Nucleus accumbens (tissue), 56 donors: Measurements from ENCODE around the gene LYAR.

Experiments
- DNase-seq, 56 donors: peaks; one replicate each; lab custom pipeline; 2025; lab: John Stamatoyannopoulos, UW

The LYAR gene

GRCh38 chr4:4317496-4318232 is 27.7 kb upstream of the LYAR start:
- no peak for DNase-seq

GRCh38 chr4:4316150-4316495 is 26.2 kb upstream of the LYAR start:
- DNase-seq, result no peak

GRCh38 chr4:4315461-4316149 is 25.7 kb upstream of the LYAR start:
- no peak for DNase-seq

DNA sequence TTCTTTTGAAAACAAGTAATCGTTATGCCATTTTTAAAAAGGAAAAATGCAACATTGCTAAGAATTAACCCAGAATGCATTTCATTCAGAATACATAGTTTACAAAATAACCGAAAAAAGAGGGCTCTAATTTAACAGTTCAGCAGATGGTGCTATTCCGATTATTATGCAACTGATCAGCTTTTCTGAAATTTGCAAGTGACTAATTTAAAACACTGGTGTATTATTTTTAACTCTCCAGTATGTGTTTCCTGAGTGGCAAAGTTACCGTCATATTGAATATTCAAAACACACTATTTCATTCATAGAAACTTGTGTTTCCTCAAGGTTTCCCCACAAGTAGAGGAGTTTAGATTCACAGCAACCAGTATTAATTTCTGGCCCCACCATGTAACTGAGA is 21.2 kb upstream of the LYAR start:
- no peak for DNase-seq

GRCh38 chr4:4308800-4309441 is 19.0 kb upstream of the LYAR start:
- no peak for DNase-seq

GRCh38 chr4:4306920-4307319 is 17.0 kb upstream of the LYAR start:
- DNase-seq, result no peak

DNA sequence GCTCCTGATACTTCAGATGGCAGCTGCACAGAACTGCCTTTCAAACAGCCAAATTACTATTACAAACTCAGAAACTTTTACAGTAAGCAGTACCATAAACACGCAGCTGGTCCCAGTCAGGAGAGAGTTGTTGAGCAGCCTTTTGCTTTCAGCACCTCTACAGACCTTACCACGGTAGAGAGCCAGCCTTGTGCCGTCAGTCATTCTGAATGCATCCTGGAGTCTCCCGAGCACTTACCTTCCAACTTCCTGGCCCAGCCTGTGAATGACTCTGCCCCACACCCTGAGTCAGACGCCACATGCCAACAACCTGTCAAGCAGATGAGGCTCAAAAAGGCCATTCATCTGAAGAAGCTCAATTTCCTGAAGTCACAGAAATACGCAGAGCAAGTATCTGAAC is 12.5 kb upstream of the LYAR start:
- no peak for DNase-seq

DNA sequence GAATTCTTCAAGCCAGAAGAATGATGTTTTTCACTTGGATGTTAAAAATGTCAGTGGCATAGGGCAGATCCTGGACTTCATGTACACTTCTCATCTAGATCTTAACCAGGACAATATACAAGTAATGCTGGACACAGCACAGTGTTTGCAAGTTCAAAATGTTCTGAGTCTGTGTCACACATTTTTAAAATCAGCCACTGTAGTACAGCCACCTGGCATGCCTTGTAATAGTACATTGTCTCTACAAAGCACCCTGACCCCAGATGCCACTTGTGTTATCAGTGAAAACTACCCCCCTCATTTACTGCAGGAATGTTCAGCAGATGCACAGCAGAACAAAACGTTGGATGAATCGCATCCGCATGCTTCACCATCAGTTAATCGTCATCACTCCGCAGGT is 12.0 kb upstream of the LYAR start:
- DNase-seq, result no peak

DNA sequence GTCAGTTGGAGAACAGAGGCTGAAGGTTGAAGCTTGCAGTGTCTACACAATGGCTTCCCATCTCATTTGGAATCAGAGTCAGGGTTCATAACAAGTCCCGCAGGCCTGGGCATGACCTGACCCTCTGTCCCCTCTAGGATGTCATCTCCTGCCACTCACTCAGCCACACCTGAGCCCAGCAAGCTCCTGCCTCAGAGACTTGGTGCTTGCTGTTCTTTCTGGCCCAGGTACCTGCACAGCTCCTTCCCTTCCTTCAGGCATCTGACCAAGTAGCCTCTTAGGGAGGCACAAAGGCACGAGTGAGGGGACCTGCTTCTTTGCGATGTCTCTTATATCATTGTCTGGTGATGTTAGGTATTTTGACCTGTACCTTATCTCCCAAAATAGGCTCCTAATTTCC is 9.1 kb upstream of the LYAR start:
- no peak for DNase-seq

DNA sequence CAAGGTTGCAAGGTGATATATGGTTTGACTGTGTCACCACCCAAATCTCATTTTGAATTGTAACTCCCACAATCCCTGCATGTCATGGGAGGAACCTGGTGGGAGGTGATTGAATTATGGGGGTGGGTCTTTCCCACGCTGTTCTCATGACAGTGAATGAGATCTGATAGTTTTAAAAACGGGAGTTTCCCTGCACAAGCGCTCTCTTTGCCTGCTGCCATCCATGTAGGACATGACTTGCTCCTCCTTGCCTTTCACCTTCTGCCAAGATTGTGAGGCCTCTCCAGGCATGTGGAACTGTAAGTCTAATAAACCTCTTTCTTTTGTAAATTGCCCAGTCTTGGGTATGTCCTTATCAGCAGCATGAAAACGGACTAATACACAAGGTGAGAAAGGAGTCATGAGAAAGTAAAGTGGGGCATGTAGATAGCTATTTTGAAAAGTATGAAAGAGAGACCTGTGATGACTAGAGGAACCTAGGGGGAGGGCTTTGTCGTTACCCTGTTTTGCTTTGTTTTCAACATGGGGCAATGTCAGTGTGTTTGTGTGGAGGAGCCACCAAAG is 6.4 kb upstream of the LYAR start:
- no peak for DNase-seq

DNA sequence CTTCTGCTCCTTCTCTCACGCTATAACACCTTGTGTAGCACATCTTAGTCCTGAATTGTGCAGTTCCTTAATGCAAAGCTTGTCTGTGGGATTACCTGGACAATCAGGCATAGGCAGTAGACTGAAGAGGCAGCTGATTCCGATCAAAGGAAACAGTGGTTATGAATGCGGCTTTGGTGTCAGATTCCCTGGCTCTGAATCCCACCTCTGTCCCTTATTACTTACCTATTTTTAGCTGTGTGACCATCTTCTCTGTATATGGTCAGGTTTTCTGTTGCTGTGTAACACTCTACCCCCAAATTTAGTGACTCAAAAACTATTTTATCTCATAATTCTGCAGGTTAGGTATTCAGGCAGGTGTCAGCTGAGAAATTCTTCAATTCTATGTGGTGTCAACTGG is 3.3 kb upstream of the LYAR start:
- DNase-seq, result no peak

DNA sequence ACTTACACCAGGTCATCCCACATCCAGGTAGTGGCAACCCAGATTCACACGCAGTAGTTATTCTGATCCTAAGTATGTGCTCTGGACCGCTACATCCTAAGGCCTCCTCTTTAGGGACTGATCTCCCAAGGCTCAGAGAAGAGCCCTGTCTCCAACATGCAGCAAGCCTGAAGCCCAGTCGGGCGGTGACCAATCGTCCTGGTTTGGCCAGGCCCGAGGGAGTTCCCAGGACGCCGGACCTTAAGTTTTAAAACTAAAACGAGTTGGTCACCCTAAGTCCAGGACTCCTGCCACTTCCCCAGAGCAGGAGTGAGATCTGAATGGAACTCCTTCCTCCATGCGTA is 385 bp downstream of the LYAR start:
- no peak for DNase-seq

- no peak for DNase-seq
Measured at GRCh38 chr4:4289055-4289454, 899 bp downstream of the LYAR start.

DNA sequence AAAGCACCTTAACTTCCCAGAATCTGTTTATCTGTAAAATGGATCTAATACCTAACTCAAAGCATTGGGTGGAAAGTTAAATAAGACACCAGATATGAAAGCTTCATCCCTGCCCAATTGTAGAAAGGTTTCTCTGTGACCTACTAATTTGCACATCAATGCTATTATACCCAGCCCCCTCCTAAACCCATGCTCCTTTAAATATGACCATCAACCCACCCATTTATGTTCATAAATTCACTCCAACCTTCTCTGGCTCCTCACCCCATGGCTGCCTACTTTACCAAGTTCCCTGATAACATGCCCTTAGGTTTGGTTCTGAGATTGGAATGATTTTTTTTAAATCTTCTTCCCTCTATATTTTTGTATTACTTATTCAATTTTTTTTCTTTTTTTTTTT is 1.9 kb downstream of the LYAR start:
- DNase-seq, result no peak

- peak in 3 of 56 donors; percentile 5 to 37 (median 14) for DNase-seq
Measured at GRCh38 chr4:4284827-4285618, 4.9 kb downstream of the LYAR start.

- no peak for DNase-seq
Measured at GRCh38 chr4:4281787-4282186, 8.2 kb downstream of the LYAR start.

DNA sequence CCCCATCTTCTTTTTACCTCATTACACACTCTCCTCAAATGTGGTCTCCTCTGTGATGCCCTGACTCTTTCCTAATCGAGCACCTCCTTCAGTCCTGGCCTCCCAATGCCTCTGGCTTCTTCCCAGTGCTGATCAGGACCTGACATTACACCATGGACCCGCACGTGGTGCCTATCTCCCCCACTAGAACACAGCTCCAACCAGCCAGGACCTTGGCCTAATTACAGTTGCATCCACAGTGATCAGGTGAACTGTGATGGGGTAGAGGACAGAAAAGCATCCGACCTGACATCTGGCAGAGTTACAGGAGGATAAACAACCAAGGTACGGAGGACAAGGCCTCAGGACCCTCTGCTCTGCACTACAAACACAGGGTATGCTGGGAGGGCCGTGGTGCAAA is 12.4 kb downstream of the LYAR start:
- no peak for DNase-seq

DNA sequence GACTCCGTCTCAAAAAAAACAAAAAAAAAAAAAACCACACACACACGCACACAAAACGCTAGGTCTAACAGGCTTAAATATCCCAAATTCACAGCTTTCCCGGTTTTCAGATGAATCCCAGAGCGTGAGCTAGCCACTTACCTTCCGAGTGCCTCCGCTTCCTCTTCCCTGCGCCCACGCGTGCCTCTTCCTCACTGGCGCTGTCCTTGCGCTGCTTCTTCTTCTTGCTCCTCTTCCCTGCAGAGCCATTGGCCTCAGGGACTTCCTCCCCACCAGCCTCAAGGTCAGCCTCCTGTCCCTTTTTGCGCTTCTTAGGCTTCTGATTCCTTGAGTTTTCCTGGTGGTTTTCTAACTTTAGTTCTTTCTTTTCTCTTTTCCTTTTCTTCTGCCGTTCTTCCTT is 15.7 kb downstream of the LYAR start:
- no peak for DNase-seq

DNA sequence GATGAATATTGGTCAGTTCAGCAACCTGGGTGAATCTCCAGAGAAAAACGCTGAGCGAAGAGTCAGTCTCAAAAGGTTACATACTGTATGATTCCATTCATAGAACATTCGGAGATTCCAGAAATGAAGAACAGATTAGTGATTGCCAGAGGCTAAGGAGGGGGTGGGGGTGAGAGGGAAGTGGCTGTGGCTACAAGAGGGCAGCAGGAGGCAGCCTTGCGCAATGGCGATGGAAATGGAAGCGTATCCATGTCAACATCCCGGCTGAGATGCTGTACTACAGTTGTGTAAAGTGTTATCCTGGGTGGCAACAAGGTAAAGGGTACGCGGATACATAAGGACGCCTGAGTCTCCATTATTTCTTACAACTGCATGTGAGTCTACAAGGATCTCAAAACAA is 18.0 kb downstream of the LYAR start:
- DNase-seq, result no peak

DNA sequence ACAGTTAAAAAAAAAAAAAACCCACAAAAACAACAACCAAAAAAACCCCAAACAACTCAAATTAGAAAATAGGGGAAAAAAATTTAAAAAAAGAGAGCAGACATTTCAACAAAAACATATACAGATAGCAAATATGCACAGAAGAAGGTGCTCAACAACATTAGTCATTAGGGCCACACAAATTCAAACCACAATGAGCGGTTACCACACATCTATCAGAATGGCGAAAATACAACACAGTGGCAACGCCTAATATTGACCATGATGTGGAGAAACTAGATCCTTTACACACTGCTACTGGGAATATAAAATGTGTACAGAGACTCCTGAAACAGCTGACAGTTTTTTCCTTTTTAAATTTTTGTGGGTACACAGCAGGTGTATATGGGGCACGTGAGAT is 19.4 kb downstream of the LYAR start:
- DNase-seq, result no peak

DNA sequence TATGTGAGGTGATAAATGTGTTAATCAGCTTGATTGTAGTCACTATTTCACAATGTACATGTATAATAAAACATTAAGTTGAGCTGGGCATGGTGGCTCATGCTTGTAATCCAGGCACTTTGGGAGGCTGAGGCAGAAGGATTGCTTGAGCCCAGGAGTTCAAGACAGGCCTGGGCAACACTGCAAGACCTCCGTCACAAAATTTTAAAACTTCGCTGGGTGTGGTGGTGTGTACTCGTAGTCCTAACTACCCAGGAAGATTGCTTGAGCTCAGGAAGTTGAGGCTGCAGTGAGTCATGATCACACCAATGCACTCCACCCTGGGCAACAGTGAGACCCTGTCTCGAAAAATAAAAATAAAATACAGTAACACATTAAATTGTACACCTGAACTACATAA is 20.1 kb downstream of the LYAR start:
- DNase-seq, result no peak
